Transverse colon (tissue), 4 donors: Measurements from ENCODE around the gene CETN1. TPM values are rescaled to one million over a fixed set of nuclear protein-coding genes. Genes with fewer than 3 reads are reported as not detected.

Source experiments
- total RNA-seq, 4 donors: library from RNA; depleted of rRNA; stranded (reverse); fragments of >200 nt; gene quantifications; one replicate each; pipeline ENCODE4 v1.1.0, GENCODE V29; 2016

Gene CETN1
- total RNA-seq, 4 donors from 2014 or later = not detected

Other genes with a start within 250 kb of the CETN1 start
- 1 to 10 TPM; 1.4 to 7.8 (median 2.8) TPM for gene COLEC12, start 79.7 kb upstream of the CETN1 start, total RNA-seq
- not detected for gene CLUL1, start 16.6 kb downstream of the CETN1 start, total RNA-seq
- 1 to 10 TPM; 3.2 to 5.9 (median 4.7) TPM for gene TYMS, start 77.3 kb downstream of the CETN1 start, total RNA-seq
- 10 to 100 TPM; 44.5 to 97.3 (median 74.2) TPM for gene ENOSF1, start 132.2 kb downstream of the CETN1 start, total RNA-seq
- gene YES1, start 231.9 kb downstream of the CETN1 start, total RNA-seq = 100 to 1,000 TPM in 2 of 4 donors, 10 to 100 TPM in 2; 49.4 to 128 (median 96.0) TPM